Left ventricle myocardium inferior (tissue), 1 donor: Measurements from ENCODE around the gene PP2D1. TPM values are rescaled to one million over a fixed set of nuclear protein-coding genes. Genes with fewer than 3 reads are reported as not detected.
"Not testable (repeated sequence)": the region's sequence is repeated elsewhere in the genome, so short reads cannot be mapped to it uniquely, and the experiment has no call there.

Source experiments
- DNase-seq: peaks from one replicate; pipeline ENCODE4 v3.0.0-alpha.2; 2020
- H3K27ac ChIP-seq: fragments of 200-600 bp; replicated peaks from 2 replicates; pipeline ENCODE4 v1.8.0; 2021
- H3K27me3 ChIP-seq: fragments of 200-600 bp; 2 replicates; pipeline ENCODE4 v1.8.0; 2021; ENCODE audit warnings: low read depth
- H3K36me3 ChIP-seq: fragments of 200-600 bp; 2 replicates; pipeline ENCODE4 v1.8.0; 2021
- H3K4me1 ChIP-seq: fragments of 200-600 bp; 2 replicates; pipeline ENCODE4 v1.8.0; 2021
- H3K4me3 ChIP-seq: fragments of 200-600 bp; 2 replicates; pipeline ENCODE4 v1.8.0; 2021; ENCODE audit warnings: mild to moderate bottlenecking, moderate library complexity
- H3K9me3 ChIP-seq: fragments of 200-600 bp; replicated peaks from 2 replicates; pipeline ENCODE4 v1.8.0; 2021
- CTCF ChIP-seq: fragments of 200-600 bp; IDR thresholded peaks from 2 replicates; pipeline ENCODE4 v1.8.0; 2021; ENCODE audit warnings: antibody characterized with exemption, mild to moderate bottlenecking, borderline replicate concordance
- intact Hi-C: fragments of 100-400 bp; cut with micrococcal nuclease; formaldehyde crosslinking; loops from one replicate; pipeline ENCODE4 v1.11.0; 2022
- total RNA-seq: library from RNA; stranded (reverse); fragmentation: NEBNext Ultra II Directional; extraction: Animal tissue kit (Norgen Biotek cat#: 25700); gene quantifications from one replicate; pipeline ENCODE4 v1.2.1, GENCODE V29; 2021
- donor health status: DM: no; HTN: yes; CAD: no; lungs with severe emphysema.

The PP2D1 gene
- total RNA-seq, 1 donor from 2014 or later, result not detected

- no peak for DNase-seq
- TF ChIP-seq CTCF, result no peak
- H3K27ac ChIP-seq, result peak overlapping the region; percentile 99
- no peaks in the 10 kb centered on the region for H3K9me3 ChIP-seq
- H3K36me3 ChIP-seq, result no peaks in the 10 kb centered on the region
- peaks cover 56% of the 10 kb centered on the region for H3K4me1 ChIP-seq
- intact Hi-C loops, result no loop called here
- H3K4me3 ChIP-seq, result peak overlapping the region; percentile 94
- H3K27me3 ChIP-seq, result no peaks in the 10 kb centered on the region
Measured at GRCh38 chr3:20038699-20039465, 26.8 kb upstream of the PP2D1 start.

GRCh38 chr3:20037255-20037996 is 25.4 kb upstream of the PP2D1 start:
- intact Hi-C loops, result no loop called here
- DNase-seq, result no peak
- Histone ChIP-seq H3K4me1 (peaks cover 41% of the 10 kb centered on the region), H3K9me3 (no peaks in the 10 kb centered on the region), H3K27me3 (no peaks in the 10 kb centered on the region), H3K27ac (peak overlapping the region; percentile 99), H3K4me3 (no peak overlapping the region), H3K36me3 (no peaks in the 10 kb centered on the region)
- TF ChIP-seq CTCF, result no peak

- intact Hi-C loops, result no loop called here
- Histone ChIP-seq H3K9me3 (no peaks in the 10 kb centered on the region), H3K4me1 (peaks cover 21% of the 10 kb centered on the region), H3K27me3 (no peaks in the 10 kb centered on the region), H3K4me3 (no peak overlapping the region), H3K27ac (no peak overlapping the region), H3K36me3 (no peaks in the 10 kb centered on the region)
- no peak for DNase-seq
- no peak for TF ChIP-seq CTCF
Measured at GRCh38 chr3:20035019-20035418, 23.0 kb upstream of the PP2D1 start.

- DNase-seq, intact Hi-C loops, H3K27me3 ChIP-seq, H3K27ac ChIP-seq, H3K4me3 ChIP-seq, H3K9me3 ChIP-seq, H3K36me3 ChIP-seq, H3K4me1 ChIP-seq: not testable (repeated sequence)
Measured at GRCh38 chr3:20031939-20032338, 19.9 kb upstream of the PP2D1 start.

- Histone ChIP-seq H3K9me3 (no peaks in the 10 kb centered on the region), H3K27ac (no peak overlapping the region), H3K4me3 (no peak overlapping the region), H3K27me3 (no peaks in the 10 kb centered on the region), H3K4me1 (peaks cover 14% of the 10 kb centered on the region), H3K36me3 (no peaks in the 10 kb centered on the region)
- no peak for TF ChIP-seq CTCF
- intact Hi-C loops, result loop anchor here (2.0 to 10.0 kb wide), 2 partner anchors 56 to 84 kb away; partner anchors contain the start of gene RAB5A
- DNase-seq, result no peak
Measured at GRCh38 chr3:20028905-20029331, 16.9 kb upstream of the PP2D1 start.

GRCh38 chr3:20027136-20027535 is 15.1 kb upstream of the PP2D1 start:
- no peak for DNase-seq
- Histone ChIP-seq H3K36me3 (no peaks in the 10 kb centered on the region), H3K4me3 (no peak overlapping the region), H3K27ac (no peak overlapping the region), H3K27me3 (no peaks in the 10 kb centered on the region), H3K4me1 (peaks cover 26% of the 10 kb centered on the region), H3K9me3 (no peaks in the 10 kb centered on the region)
- intact Hi-C loops, result loop anchor here (10.0 kb wide), 1 partner anchor 82 kb away; the partner anchor contains the start of gene RAB5A
- no peak for TF ChIP-seq CTCF
